Measurements from ENCODE around the gene USB1. TPM values are rescaled to one million over a fixed set of nuclear protein-coding genes. Genes with fewer than 3 reads are reported as not detected.

Gene USB1
- total RNA-seq, 1 experiment from 2014 or later = 91.2 TPM

DNA sequence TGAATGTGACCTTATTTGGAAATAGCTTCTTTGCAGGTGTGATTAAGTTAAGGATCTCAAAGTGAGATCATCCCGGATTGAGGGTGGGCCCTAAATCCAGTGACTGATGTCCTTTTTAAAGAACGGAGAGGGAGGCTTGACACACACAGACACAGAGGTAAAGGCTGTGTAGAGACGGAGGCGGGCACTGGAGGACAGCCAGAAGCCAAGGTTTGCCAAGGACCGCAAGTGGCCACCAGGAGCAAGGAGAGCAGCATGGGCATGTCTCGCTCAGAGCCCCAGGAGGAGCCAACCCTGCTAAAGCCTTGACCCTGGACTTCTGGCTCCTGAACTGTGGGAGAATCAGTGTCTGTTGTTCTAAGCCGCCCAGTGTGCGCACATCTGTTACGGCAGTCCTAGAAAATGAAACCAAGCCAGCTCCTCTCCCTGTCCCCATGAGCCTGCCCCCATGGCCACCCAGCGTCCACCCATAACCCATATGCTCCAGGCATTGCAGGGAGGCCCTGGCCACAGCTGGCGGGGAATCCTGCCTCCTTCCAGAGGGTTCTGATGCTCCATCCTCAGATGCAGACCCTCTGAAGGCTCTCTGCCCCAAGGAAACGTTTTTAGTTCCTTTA, 45.5 kb upstream of the USB1 start:
- Histone ChIP-seq H3K4me3 (ENCODE audit: low read depth, low read length) (no peak overlapping the region), H3K36me3 (ENCODE audit: control insufficient read depth, insufficient read depth, low read length) (no peaks in the 10 kb centered on the region), H3K9me3 (no peaks in the 10 kb centered on the region), H3K27me3 (replicated peaks; ENCODE audit: control insufficient read depth, insufficient read depth, low read length) (no peaks in the 10 kb centered on the region), H3K4me1 (no peaks in the 10 kb centered on the region)
- Mint-ChIP-seq H3K4me1 (ENCODE audit: low read depth, unreplicated experiment) (peaks cover 17% of the 10 kb centered on the region), H3K4me3 (ENCODE audit: unreplicated experiment) (no peak overlapping the region), H3K27ac (ENCODE audit: unreplicated experiment) (no peak overlapping the region), H3K36me3 (ENCODE audit: insufficient read depth, unreplicated experiment) (peaks cover 10% of the 10 kb centered on the region), H3K27me3 (ENCODE audit: insufficient read depth, unreplicated experiment) (no peaks in the 10 kb centered on the region), H3K9me3 (ENCODE audit: unreplicated experiment) (no peaks in the 10 kb centered on the region)
- ChIA-PET POLR2A (no interaction called here), CTCF (no interaction called here)
- no peak for DNase-seq
- BruUV-seq (replicated peaks) = no TSS peak
- intact Hi-C loops (cut with micrococcal nuclease; ENCODE audit: unreplicated experiment) = no loop called here
- TF ChIP-seq, protein P1, sequence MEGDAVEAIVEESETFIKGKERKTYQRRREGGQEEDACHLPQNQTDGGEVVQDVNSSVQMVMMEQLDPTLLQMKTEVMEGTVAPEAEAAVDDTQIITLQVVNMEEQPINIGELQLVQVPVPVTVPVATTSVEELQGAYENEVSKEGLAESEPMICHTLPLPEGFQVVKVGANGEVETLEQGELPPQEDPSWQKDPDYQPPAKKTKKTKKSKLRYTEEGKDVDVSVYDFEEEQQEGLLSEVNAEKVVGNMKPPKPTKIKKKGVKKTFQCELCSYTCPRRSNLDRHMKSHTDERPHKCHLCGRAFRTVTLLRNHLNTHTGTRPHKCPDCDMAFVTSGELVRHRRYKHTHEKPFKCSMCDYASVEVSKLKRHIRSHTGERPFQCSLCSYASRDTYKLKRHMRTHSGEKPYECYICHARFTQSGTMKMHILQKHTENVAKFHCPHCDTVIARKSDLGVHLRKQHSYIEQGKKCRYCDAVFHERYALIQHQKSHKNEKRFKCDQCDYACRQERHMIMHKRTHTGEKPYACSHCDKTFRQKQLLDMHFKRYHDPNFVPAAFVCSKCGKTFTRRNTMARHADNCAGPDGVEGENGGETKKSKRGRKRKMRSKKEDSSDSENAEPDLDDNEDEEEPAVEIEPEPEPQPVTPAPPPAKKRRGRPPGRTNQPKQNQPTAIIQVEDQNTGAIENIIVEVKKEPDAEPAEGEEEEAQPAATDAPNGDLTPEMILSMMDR (IDR thresholded peaks at IDR 0.05; ENCODE audit: insufficient read depth in 1 of 2, low read depth in 1 of 2, low read length in 1 of 2, severe bottlenecking in 1 of 2, unreplicated experiment in 1 of 2) = no peak

DNA sequence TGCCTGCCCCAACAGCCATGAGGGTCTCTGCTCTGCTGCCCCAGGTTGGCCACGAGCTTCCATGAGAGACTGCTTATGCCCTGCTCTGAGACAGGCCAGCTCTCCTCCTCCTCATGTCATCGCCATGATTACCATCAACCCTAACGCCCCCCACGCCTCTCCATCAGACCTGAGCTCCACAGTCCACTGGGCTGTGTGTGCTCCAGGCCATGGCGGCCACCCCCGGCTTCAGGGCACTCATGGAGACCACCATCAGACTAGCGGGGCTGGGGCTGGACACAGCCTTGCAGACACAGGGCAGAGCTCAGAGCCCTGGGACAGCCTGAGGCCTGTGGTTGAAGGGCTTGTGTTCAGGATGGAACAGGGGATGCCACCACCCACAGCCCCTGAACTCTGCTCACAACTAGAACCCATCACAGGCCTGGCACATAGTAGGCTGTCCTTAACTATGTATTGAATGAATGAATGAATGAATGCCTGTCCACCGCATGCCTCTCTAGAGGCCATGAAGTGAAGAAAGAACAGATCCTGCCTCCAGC, 44.9 kb upstream of the USB1 start:
- peaks cover 17% of the 10 kb centered on the region for H3K4me1 Mint-ChIP-seq (ENCODE audit: low read depth, unreplicated experiment)
- no peak for DNase-seq
- H3K4me3 Mint-ChIP-seq (ENCODE audit: unreplicated experiment) = no peak overlapping the region
- Histone ChIP-seq H3K4me1 (no peaks in the 10 kb centered on the region), H3K4me3 (ENCODE audit: low read depth, low read length) (no peak overlapping the region), H3K36me3 (ENCODE audit: control insufficient read depth, insufficient read depth, low read length) (no peaks in the 10 kb centered on the region), H3K9me3 (no peaks in the 10 kb centered on the region), H3K27me3 (replicated peaks; ENCODE audit: control insufficient read depth, insufficient read depth, low read length) (no peaks in the 10 kb centered on the region)
- BruUV-seq (replicated peaks) = no TSS peak
- intact Hi-C loops (cut with micrococcal nuclease; ENCODE audit: unreplicated experiment) = no loop called here
- no peaks in the 10 kb centered on the region for H3K27me3 Mint-ChIP-seq (ENCODE audit: insufficient read depth, unreplicated experiment)
- CTCF ChIA-PET = no interaction called here
- H3K36me3 Mint-ChIP-seq (ENCODE audit: insufficient read depth, unreplicated experiment) = peaks cover 10% of the 10 kb centered on the region
- TF ChIP-seq, protein P1 (IDR thresholded peaks at IDR 0.05; ENCODE audit: insufficient read depth in 1 of 2, low read depth in 1 of 2, low read length in 1 of 2, severe bottlenecking in 1 of 2, unreplicated experiment in 1 of 2) = no peak
- H3K27ac Mint-ChIP-seq (ENCODE audit: unreplicated experiment) = no peak overlapping the region
- POLR2A ChIA-PET = no interaction called here
- H3K9me3 Mint-ChIP-seq (ENCODE audit: unreplicated experiment) = no peaks in the 10 kb centered on the region

DNA sequence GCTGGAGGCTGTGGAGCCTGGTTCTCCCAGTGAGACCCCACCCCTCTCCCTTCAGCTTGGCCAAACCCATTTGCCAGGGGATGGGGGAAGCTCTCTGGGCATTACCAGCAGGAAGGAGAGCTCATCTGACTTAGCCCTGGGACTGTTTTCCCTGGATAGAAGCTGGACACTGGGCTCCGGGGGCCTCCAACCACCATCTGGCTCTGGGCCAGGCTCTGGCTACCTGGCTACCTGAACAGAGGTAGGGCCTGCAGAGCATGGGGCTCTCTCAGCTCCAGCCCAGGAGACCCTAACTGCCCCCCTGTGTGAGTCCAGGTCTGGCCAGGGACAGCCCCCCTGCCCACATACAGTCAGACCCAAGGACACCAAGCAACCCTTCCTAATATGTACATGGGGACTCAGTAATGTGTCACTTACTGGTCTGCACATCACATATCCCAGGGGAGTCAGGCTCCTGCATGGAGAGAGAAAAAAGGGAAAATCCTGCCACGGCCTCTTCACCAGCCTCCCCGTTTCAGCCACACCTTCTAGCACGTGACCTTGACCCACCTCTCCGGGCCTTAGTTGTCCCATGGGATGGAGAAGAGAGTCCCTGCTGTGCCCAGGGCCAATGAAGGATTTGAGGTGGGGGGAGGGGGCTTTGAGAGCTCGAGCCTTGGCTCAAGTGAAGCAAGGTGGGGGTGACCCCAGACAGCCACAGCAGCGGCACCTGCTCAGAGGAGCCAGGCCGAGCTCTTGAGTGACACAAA, 44.1 kb upstream of the USB1 start:
- Histone ChIP-seq H3K4me1 (no peaks in the 10 kb centered on the region), H3K36me3 (ENCODE audit: control insufficient read depth, insufficient read depth, low read length) (no peaks in the 10 kb centered on the region), H3K9me3 (no peaks in the 10 kb centered on the region), H3K27me3 (replicated peaks; ENCODE audit: control insufficient read depth, insufficient read depth, low read length) (no peaks in the 10 kb centered on the region), H3K4me3 (ENCODE audit: low read depth, low read length) (no peak overlapping the region)
- no peak for DNase-seq
- Mint-ChIP-seq H3K9me3 (ENCODE audit: unreplicated experiment) (no peaks in the 10 kb centered on the region), H3K4me3 (ENCODE audit: unreplicated experiment) (no peak overlapping the region), H3K27me3 (ENCODE audit: insufficient read depth, unreplicated experiment) (no peaks in the 10 kb centered on the region), H3K36me3 (ENCODE audit: insufficient read depth, unreplicated experiment) (peaks cover 10% of the 10 kb centered on the region), H3K27ac (ENCODE audit: unreplicated experiment) (no peak overlapping the region), H3K4me1 (ENCODE audit: low read depth, unreplicated experiment) (peaks cover 17% of the 10 kb centered on the region)
- TF ChIP-seq, protein P1 (IDR thresholded peaks at IDR 0.05; ENCODE audit: insufficient read depth in 1 of 2, low read depth in 1 of 2, low read length in 1 of 2, severe bottlenecking in 1 of 2, unreplicated experiment in 1 of 2) = no peak
- no TSS peak for BruUV-seq (replicated peaks)
- intact Hi-C loops (cut with micrococcal nuclease; ENCODE audit: unreplicated experiment) = no loop called here
- POLR2A ChIA-PET = no interaction called here
- CTCF ChIA-PET = no interaction called here

Measured in Caco-2 (cell line).